Stomach (tissue), 9 donors: ENCODE measurements around the gene DYSF. TPM values are rescaled to one million over a fixed set of nuclear protein-coding genes. Genes with fewer than 3 reads are reported as not detected.

Experiments used
- DNase-seq, 2 donors: peaks; one replicate each; pipeline versions ENCODE4 v3.0.0 to v3.0.0-alpha.2; 2013 to 2019
- H3K27ac ChIP-seq, 5 donors: fragments of 200-600 bp in 4 of 5; sonication (generic) in 4 of 5; one replicate each; pipeline ENCODE4 v1.5.1; 2013 to 2019; ENCODE audit warnings: mild to moderate bottlenecking in 1 of 5, moderate library complexity in 1 of 5
- H3K27me3 ChIP-seq, 3 donors: fragments of 200-600 bp; sonication (generic); one replicate each; pipeline ENCODE4 v1.5.1; 2017 to 2019; ENCODE audit warnings: mixed run types in 1 of 3
- H3K36me3 ChIP-seq, 4 donors: fragments of 200-600 bp; sonication (generic); 1 replicate in 3 of 4; 2 replicates in 1 of 4; pipeline ENCODE4 v1.5.1; 2016 to 2019
- H3K4me1 ChIP-seq, 4 donors: fragments of 200-600 bp; sonication (generic); one replicate each; pipeline ENCODE4 v1.5.1; 2016 to 2019
- H3K4me3 ChIP-seq, 4 donors: fragments of 200-600 bp; sonication (generic) in 3 of 4; one replicate each; pipeline ENCODE4 v1.5.1; 2016 to 2019; ENCODE audit warnings: mild to moderate bottlenecking in 1 of 4
- H3K9me3 ChIP-seq, 4 donors: fragments of 200-600 bp; sonication (generic); one replicate each; pipeline ENCODE4 v1.5.1; 2016 to 2019
- EP300 ChIP-seq: sonication (generic); formaldehyde crosslinking; IDR thresholded peaks from one replicate; pipeline ENCODE4 v1.6.1; 2017; ENCODE audit warnings: antibody characterized with exemption
- POLR2A ChIP-seq, 4 donors: fragments of 450-650 bp; IDR thresholded peaks; one replicate each; pipeline ENCODE4 v1.6.1; 2016; ENCODE audit warnings: antibody characterized with exemption in 4 of 4, control low read depth in 2 of 4, mild to moderate bottlenecking in 1 of 4, moderate library complexity in 1 of 4
- POLR2AphosphoS5 ChIP-seq, 3 donors: sonication (generic); formaldehyde crosslinking; IDR thresholded peaks; one replicate each; pipeline ENCODE4 v1.6.1; 2016; ENCODE audit warnings: antibody characterized with exemption in 3 of 3
- WGBS, 5 donors: extraction: QIAGEN DNeasy Blood & Tissue Kit in 3 of 5; methylation state at CpG; one replicate each; pipeline versions ENCODE4 v1.1.5 to v1.1.7; 2013 to 2018; 5-methylcytosine and 5-hydroxymethylcytosine counted together
- intact Hi-C: fragments of 100-400 bp; cut with DNase I; formaldehyde crosslinking; loops from one replicate; pipeline ENCODE4 v1.15.1; 2023; ENCODE audit warnings: low total_unique reads
- polyA plus RNA-seq, 3 donors: library from polyadenylated mRNA; stranded (reverse); fragments of 200-250 nt; gene quantifications; one replicate each; pipeline ENCODE4 v1.2.3, GENCODE V29; 2013
- total RNA-seq, 5 donors: library from RNA; depleted of rRNA; stranded (reverse); fragments of >200 nt; gene quantifications; one replicate each; pipeline versions ENCODE4 v1.1.0 to v1.2.3, GENCODE V29; 2014 to 2016
- TF ChIP-seq, protein P1 (sequence below), 7 experiments: fragments of 450-650 bp in 4 of 7; fragments of 200-600 bp in 3 of 7; sonication (generic) in 3 of 7; IDR thresholded peaks; one replicate each; pipeline ENCODE4 v1.5.1; 2016 to 2019; ENCODE audit warnings: antibody characterized with exemption in 7 of 7, control low read depth in 2 of 7, mild to moderate bottlenecking in 1 of 7
- donor health status: healthy with polysubstance abuse.
- donor health status: Bipolar disorder and iron deficiency.
- donor health status: healthy.

The DYSF gene
- total and polyA plus RNA-seq, 8 donors = 2.1 to 13.4 (median 6.1) TPM

DNA sequence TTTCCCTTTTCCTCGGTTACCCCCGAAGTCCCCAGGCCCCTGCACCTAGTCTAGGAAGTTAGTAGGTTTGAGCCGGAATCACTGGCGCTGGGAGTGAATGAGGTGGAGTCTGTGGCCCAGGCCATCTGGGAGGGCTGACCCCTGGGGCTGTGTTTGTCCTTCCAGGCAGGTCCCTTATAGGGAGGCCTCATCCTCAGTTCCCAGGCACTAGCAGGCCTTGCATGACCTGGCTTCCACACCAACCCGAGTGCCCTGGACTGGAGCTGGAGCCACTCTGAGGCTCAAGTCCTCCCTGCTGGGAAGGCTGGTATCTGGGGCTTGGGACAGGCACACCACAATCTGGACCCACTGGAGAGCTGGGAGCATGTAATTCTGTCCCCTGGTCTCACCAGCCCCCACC, 111.0 kb downstream of the DYSF start:
- no peak overlapping the region for H3K27ac ChIP-seq
- H3K4me1 ChIP-seq = no peaks in the 10 kb centered on the region
- peaks cover 0 to 26% (median 0%) of the 10 kb centered on the region in 4 donors for H3K36me3 ChIP-seq
- no peak overlapping the region for H3K4me3 ChIP-seq
- 86 to 95% (median 89%) methylated on average over 5 of the region's 5 CpGs for WGBS, 5 donors
- no peak for DNase-seq
- intact Hi-C loops = no loop called here
- TF ChIP-seq, protein P1, sequence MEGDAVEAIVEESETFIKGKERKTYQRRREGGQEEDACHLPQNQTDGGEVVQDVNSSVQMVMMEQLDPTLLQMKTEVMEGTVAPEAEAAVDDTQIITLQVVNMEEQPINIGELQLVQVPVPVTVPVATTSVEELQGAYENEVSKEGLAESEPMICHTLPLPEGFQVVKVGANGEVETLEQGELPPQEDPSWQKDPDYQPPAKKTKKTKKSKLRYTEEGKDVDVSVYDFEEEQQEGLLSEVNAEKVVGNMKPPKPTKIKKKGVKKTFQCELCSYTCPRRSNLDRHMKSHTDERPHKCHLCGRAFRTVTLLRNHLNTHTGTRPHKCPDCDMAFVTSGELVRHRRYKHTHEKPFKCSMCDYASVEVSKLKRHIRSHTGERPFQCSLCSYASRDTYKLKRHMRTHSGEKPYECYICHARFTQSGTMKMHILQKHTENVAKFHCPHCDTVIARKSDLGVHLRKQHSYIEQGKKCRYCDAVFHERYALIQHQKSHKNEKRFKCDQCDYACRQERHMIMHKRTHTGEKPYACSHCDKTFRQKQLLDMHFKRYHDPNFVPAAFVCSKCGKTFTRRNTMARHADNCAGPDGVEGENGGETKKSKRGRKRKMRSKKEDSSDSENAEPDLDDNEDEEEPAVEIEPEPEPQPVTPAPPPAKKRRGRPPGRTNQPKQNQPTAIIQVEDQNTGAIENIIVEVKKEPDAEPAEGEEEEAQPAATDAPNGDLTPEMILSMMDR (IDR thresholded peaks at IDR 0.05) = no peak
- TF ChIP-seq POLR2AphosphoS5 (IDR thresholded peaks at IDR 0.05) = no peak
- TF ChIP-seq POLR2A (IDR thresholded peaks at IDR 0.05) = no peak
- no peak for TF ChIP-seq EP300
- H3K9me3 ChIP-seq = no peaks in the 10 kb centered on the region
- H3K27me3 ChIP-seq = no peaks in the 10 kb centered on the region

DNA sequence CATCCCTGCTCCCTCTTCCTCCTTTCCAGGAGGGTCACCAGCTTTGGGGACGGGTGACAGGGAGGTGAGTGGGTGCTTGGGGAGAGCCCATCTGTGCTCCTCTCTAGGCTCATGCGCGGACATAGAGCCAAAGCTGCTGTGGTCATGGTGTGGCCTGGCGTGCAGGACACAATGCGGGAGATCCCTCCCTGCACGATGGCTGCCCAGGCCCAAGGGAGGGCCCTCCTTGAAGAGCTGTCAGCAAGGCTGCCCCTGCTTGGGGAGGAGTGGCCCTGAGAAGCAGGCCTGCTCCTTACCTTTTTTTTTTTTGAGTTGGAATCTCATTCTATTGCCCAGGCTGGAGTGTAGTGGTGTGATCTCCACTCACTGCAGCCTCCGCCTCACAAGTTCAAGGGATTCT, 111.4 kb downstream of the DYSF start:
- intact Hi-C loops = no loop called here
- Histone ChIP-seq H3K4me3 (no peak overlapping the region), H3K27me3 (no peaks in the 10 kb centered on the region), H3K9me3 (no peaks in the 10 kb centered on the region), H3K4me1 (no peaks in the 10 kb centered on the region), H3K27ac (no peak overlapping the region), H3K36me3 (peaks cover 0 to 29% (median 2%) of the 10 kb centered on the region in 4 donors)
- TF ChIP-seq POLR2A (IDR thresholded peaks at IDR 0.05) = no peak
- no peak for TF ChIP-seq EP300
- 88 to 96% (median 89%) methylated on average over 6 to 7 of the region's 7 CpGs for WGBS, 5 donors
- no peak for DNase-seq

DNA sequence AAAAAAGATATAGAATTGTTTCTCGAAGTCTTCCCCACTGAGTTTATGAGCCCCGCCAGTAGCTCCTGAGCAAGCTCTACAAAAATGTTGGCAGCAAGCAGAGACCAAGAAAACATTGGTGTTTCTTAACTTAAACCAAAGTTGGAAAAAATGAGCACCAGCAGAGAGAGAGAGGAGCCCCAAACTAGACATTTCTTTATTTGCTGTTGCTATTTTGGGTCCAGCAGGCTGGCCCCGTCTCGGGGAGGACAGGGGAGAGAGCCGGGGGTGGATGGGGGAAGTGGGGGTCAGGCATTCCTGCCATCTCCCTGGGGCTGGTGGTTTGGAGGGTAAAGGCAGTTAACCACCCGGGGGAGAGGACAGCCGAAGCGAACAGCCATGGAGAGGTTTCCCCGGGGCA, 113.0 kb downstream of the DYSF start:
- H3K27me3 ChIP-seq = no peaks in the 10 kb centered on the region
- no peak overlapping the region for H3K4me3 ChIP-seq
- no peaks in the 10 kb centered on the region for H3K9me3 ChIP-seq
- H3K36me3 ChIP-seq = peaks cover 0 to 45% (median 16%) of the 10 kb centered on the region in 4 donors
- DNase-seq = no peak
- H3K4me1 ChIP-seq = no peaks in the 10 kb centered on the region
- H3K27ac ChIP-seq = no peak overlapping the region
- TF ChIP-seq, protein P1 (IDR thresholded peaks at IDR 0.05) = no peak
- TF ChIP-seq POLR2A (IDR thresholded peaks at IDR 0.05) (no peak), POLR2AphosphoS5 (IDR thresholded peaks at IDR 0.05) (no peak), EP300 (no peak)
- intact Hi-C loops = no loop called here
- WGBS, 5 donors = 64 to 76% (median 73%) methylated on average over 9 of the region's 9 CpGs

DNA sequence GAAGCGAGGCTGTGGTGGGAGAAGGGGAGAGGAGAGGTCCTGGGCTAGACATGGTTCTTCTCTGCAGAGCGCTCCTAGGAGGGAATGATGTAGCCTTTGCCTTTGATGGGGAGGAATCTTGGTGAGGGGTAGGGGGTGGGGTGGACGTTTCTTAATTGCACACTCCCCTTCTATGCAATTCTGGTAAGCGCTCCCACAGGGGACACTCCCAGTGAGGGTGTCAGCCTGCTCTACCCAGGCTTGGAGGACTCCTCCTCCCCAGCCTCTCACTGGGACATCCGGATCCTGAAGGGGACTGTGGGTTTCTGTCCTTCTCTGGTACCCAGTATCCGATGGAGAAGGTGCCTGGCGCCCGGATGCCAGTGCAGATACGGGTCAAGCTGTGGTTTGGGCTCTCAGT, 114.3 kb downstream of the DYSF start:
- no peaks in the 10 kb centered on the region for H3K9me3 ChIP-seq
- H3K4me3 ChIP-seq = no peak overlapping the region
- no peak for DNase-seq
- no peak overlapping the region for H3K27ac ChIP-seq
- TF ChIP-seq POLR2AphosphoS5 (IDR thresholded peaks at IDR 0.05) = no peak
- TF ChIP-seq, protein P1 (IDR thresholded peaks at IDR 0.05) = no peak
- peaks cover 0 to 47% (median 24%) of the 10 kb centered on the region in 4 donors for H3K36me3 ChIP-seq
- no peaks in the 10 kb centered on the region for H3K27me3 ChIP-seq
- 78 to 88% (median 84%) methylated on average over 7 to 9 of the region's 9 CpGs for WGBS, 5 donors
- intact Hi-C loops = no loop called here
- no peaks in the 10 kb centered on the region for H3K4me1 ChIP-seq

DNA sequence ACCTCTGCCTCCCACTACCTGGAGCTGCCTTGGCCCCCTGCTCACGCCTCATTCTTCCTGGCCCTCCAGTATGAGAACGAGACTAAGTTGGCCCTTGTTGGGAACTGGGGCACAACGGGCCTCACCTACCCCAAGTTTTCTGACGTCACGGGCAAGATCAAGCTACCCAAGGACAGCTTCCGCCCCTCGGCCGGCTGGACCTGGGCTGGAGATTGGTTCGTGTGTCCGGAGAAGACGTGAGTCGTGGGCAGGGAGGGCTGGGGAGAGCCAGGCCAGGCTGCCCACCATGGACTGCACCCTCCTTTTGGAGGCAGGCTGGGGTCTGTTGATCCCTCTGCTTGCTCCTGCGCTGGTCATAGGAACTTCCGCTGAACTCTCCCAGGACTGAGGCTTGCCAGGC, 114.7 kb downstream of the DYSF start:
- intact Hi-C loops = no loop called here
- DNase-seq = no peak
- Histone ChIP-seq H3K27me3 (no peaks in the 10 kb centered on the region), H3K27ac (no peak overlapping the region), H3K36me3 (peaks cover 0 to 52% (median 25%) of the 10 kb centered on the region in 4 donors), H3K4me1 (no peaks in the 10 kb centered on the region), H3K9me3 (no peaks in the 10 kb centered on the region), H3K4me3 (no peak overlapping the region)
- 87 to 95% (median 89%) methylated on average over 4 to 14 of the region's 14 CpGs for WGBS, 5 donors
- TF ChIP-seq, protein P1 (IDR thresholded peaks at IDR 0.05) = no peak
- no peak for TF ChIP-seq EP300
- TF ChIP-seq POLR2A (IDR thresholded peaks at IDR 0.05) = no peak
- TF ChIP-seq POLR2AphosphoS5 (IDR thresholded peaks at IDR 0.05) = no peak
